Posterior cingulate gyrus (tissue), 11 donors: ENCODE results near the gene BANF2.

Source experiments
- DNase-seq, 10 donors: peaks; one replicate each; pipeline versions ENCODE4 v3.0.0 to v3.0.0-alpha.2; 2020 to 2021; ENCODE audit warnings: mixed read lengths in 3 of 10
- intact Hi-C: fragments of 100-400 bp; cut with DNase I; formaldehyde crosslinking; loops from one replicate; pipeline ENCODE4 v1.15.1; 2023

BANF2 gene

DNA sequence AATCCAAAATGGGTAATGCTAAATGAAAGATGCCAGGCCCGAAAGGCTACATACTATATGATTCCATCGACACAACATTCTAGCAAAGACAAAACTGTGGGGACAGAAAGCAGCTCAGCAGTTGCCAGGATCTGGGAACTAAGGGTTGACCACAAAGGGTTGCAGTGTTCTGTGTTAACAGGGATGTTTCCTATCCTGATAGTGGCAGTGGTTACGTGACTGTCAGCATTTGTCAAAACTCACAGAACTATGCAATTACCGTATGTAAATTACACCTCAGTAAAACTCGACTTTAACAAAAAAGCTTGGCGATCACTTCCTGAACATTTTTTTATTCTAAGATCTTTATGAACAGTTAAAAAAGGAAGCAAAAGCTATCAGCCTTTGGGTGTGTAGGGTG, 83.9 kb downstream of the BANF2 start:
- intact Hi-C loops, result no loop called here

DNA sequence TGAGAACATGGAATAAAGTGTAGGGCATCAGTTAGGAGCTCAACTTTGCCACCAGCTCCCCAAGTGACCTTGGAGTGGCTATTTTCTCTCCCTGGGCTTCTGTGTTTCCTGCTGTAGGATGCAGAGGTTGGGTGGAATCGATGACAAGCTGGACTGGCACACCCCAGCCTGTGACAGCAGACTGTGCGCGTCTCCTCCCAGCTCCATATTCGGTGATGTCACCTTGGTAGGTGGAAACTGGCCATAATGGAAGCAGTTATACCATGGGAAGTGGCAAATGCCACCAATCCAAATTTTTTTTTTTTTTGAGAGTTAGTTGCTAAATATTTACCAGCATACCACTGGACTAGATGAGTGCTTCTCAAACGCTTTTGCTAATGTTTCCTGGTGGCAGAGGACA, 85.2 kb downstream of the BANF2 start:
- intact Hi-C loops, result no loop called here
- DNase-seq, result peak in 1 of 10 donors; percentile 29

More for the DNA sequence above, 83.9 kb downstream of the BANF2 start:
- no peak for DNase-seq
